GM10248 (cell line): ENCODE data around the gene BPIFB4.

Source experiments
- CTCF ChIA-PET: fragments of 300-600 bp; sonication (Branson Sonifier 250); formaldehyde crosslinking; extraction: SDS; loops from one replicate; lab custom pipeline; 2021; ENCODE audit warnings: antibody characterized with exemption; lab: Yijun Ruan, JAX
- POLR2A ChIA-PET: fragments of 350-650 bp; sonication (Branson Sonifier 250); formaldehyde crosslinking; extraction: SDS; loops from one replicate; lab custom pipeline; 2020; ENCODE audit warnings: antibody characterized with exemption; lab: Yijun Ruan, JAX
- DNase-seq: peaks from one replicate; pipeline ENCODE4 v3.0.0; 2012; ENCODE audit errors: extremely low spot score
- CTCF ChIP-seq: IDR thresholded peaks from 2 replicates; pipeline ENCODE4 v1.5.1; 2012; ENCODE audit warnings: mild to moderate bottlenecking, low read depth; ENCODE audit errors: extremely low read depth, missing control alignments, control extremely low read depth

The BPIFB4 gene

DNA sequence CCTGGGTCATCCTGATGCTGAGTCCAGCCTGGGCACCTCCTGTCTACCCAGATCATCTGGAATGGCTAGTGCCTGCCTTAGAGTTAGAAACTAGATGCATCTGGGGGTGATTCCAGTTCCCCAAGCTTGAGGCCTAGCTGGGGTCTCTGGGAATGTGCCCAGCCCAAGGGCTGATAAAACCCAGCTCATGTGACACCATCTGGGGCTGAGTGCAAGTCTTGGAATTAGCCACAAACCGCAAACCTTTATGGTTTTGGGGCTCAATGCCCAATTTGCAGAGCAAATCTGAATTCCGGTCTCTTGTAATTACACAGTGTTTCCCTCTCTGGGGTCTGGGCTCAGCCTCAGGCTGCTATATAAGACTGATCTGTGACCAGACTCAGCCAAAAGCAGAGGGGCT, at the start of gene BPIFB4:
Gene BPIFB4 (plus strand): TSS at position 385 of the 400 bp plus-strand sequence. CDS start 1,884 bp downstream, outside the sequence.
- no peak for DNase-seq
- ChIA-PET POLR2A (no interaction called here), CTCF (interaction anchor here (1.5 kb wide), 1 partner anchor 17 kb away, joined by 3 read pairs; no protein-coding TSS in a partner anchor)
- TF ChIP-seq CTCF: no peak

DNA sequence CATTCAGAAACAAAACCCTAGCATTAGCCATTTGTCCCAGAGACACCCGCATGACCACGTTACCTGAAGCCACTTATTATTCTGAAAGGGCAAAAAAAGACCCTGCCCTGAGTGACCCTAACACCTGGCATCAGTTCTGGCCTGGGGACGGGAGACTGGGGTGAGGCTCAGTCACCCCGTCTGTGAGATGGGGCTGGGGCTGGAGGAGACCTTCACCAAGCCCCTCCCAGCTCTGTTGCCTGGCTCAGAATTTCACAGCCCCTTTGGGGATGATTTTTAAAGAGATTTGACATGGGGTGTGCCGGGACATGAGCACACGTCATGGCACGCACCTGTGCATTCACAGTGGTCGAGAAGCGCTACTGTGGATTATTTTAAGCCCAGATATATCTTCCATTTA, 49.4 kb upstream of the BPIFB4 start:
- no peak for DNase-seq
- CTCF ChIA-PET: interaction anchor here (0.7 to 1.7 kb wide), 4 partner anchors 12 to 269 kb away, joined by 3 read pairs; no protein-coding TSS in a partner anchor
- POLR2A ChIA-PET: no interaction called here
- TF ChIP-seq CTCF: no peak

DNA sequence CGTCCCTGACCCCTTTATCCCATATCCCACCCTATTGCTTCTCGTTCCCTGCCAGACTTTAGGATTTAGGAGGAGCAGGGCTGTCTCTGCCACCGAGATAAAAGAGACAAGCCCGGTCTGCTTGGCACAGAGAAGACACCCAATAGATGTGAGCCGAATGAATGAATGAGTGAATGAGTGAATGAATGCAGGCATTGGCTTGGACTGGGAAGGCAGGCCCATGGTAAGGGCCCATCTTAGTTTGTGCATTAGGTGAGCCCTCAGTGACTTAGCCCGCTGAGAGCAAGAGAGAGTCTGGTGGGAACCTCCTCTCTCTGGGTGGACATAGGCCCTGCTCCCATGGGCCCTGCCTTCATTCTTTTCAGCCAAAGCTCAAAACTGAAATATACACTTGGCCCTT, 48.9 kb upstream of the BPIFB4 start:
- no peak for DNase-seq
- no peak for TF ChIP-seq CTCF
- ChIA-PET CTCF (interaction anchor here (1.3 to 1.5 kb wide), 2 partner anchors 107 to 269 kb away, joined by 3 read pairs; no protein-coding TSS in a partner anchor), POLR2A (interaction anchor here (0.5 kb wide), 1 partner anchor 8 kb away, joined by 3 read pairs; no protein-coding TSS in a partner anchor)

- POLR2A ChIA-PET: no interaction called here
- CTCF ChIA-PET: interaction anchor here (0.7 to 1.5 kb wide), 2 partner anchors 23 to 108 kb away, joined by 3 read pairs; no protein-coding TSS in a partner anchor
Measured at GRCh38 chr20:33031531-33031930, 47.9 kb upstream of the BPIFB4 start, which contains the start of gene BPIFB6. BPIFB6 (plus strand) TSS chr20:33031648; CDS start chr20:33031648, 0 bp downstream.

GRCh38 chr20:33032555-33032954, 46.9 kb upstream of the BPIFB4 start:
- DNase-seq: no peak
- ChIA-PET CTCF (no interaction called here), POLR2A (no interaction called here)
- TF ChIP-seq CTCF: no peak

More at GRCh38 chr20:33031531-33031930, 47.9 kb upstream of the BPIFB4 start, which contains the start of gene BPIFB6:
- no peak for DNase-seq
- no peak for TF ChIP-seq CTCF

DNA sequence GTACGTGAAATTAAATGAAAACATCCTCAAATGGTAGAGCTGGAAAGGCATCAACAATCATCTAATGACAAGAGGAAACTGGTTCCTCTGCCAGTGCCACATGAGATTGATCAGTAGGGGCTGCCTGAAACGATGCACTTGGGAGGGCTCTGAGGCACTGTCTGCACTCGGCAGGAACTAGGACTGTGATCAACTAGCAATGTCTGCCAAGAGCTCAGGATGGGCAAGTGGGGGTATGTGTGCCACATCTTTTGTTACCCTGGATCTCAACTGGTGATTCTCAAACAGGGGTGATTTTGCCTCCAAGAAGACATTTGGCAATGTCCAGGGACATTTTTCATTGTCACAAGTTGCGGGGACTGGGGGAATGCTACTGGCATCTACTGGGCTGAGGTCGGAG, 46.1 kb upstream of the BPIFB4 start:
- DNase-seq: no peak
- ChIA-PET POLR2A (no interaction called here), CTCF (no interaction called here)
- TF ChIP-seq CTCF: no peak
